Omental fat pad (tissue), 4 donors: Measurements from ENCODE around the gene MED22. TPM values are rescaled to one million over a fixed set of nuclear protein-coding genes. Genes with fewer than 3 reads are reported as not detected.

Experiments
- ATAC-seq: fragments of 150-250 bp; one replicate; pipeline ENCODE4 v1.9.1; 2016; ENCODE audit warnings: mild to moderate bottlenecking, moderate library complexity; ENCODE audit not compliant: low FRiP score
- DNase-seq: peaks from one replicate; pipeline ENCODE4 v3.0.0-alpha.2; 2019; ENCODE audit warnings: low spot score
- total RNA-seq, 4 donors: library from RNA; depleted of rRNA; stranded (reverse); fragments of >200 nt; gene quantifications; one replicate each; pipeline ENCODE4 v1.1.0, GENCODE V29; 2016
- TF ChIP-seq, protein P1 (sequence below), 3 donors: fragments of 450-650 bp; IDR thresholded peaks; one replicate each; pipeline ENCODE4 v1.5.1; 2016 to 2017; ENCODE audit warnings: antibody characterized with exemption in 3 of 3, mild to moderate bottlenecking in 3 of 3, moderate library complexity in 2 of 3

Gene MED22
- total RNA-seq, 4 donors from 2014 or later: 20.0 to 29.1 (median 24.5) TPM

DNA sequence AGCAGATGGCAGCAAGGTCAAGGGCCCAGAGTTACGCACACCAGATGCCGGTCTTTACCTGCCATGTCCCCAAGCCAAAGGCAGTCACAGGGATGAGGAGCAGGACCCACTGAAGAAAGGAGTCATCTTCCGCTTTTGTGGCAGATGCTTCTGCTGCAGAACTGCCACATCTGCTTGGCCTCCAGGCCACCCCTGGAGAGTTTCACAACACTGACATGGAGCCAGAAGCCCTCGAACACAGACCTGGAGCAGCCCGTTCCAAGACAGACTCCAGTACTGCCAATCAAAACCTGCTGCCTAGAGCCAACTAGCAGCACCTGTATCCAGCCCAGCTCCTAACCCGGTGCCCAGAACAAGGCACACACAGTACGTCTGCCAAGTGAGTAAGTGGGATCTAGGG, 6.8 kb upstream of the MED22 start:
- ATAC-seq: no peak
- DNase-seq: no peak
- TF ChIP-seq, protein P1, sequence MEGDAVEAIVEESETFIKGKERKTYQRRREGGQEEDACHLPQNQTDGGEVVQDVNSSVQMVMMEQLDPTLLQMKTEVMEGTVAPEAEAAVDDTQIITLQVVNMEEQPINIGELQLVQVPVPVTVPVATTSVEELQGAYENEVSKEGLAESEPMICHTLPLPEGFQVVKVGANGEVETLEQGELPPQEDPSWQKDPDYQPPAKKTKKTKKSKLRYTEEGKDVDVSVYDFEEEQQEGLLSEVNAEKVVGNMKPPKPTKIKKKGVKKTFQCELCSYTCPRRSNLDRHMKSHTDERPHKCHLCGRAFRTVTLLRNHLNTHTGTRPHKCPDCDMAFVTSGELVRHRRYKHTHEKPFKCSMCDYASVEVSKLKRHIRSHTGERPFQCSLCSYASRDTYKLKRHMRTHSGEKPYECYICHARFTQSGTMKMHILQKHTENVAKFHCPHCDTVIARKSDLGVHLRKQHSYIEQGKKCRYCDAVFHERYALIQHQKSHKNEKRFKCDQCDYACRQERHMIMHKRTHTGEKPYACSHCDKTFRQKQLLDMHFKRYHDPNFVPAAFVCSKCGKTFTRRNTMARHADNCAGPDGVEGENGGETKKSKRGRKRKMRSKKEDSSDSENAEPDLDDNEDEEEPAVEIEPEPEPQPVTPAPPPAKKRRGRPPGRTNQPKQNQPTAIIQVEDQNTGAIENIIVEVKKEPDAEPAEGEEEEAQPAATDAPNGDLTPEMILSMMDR (IDR thresholded peaks at IDR 0.05): no peak

DNA sequence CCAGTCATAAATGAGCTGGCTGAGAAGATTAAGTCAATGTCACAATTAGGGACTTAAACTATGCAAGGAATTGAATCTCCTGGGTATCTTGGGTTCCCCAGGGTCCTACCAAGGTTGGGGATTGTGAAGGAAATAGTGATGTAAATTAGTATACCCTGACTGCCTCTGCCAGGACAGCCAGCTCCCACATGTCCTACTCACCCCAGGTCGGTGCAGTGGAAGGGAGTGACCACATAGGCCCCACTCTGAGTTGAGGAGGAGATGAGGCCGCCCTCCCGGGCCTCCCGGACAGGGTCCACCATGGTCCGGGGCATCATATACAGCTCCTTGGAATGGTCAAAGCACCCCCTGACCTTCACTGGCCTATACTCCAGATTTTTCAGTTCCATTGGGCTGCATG, 5.6 kb upstream of the MED22 start:
- DNase-seq (no peak), ATAC-seq (no peak)
- TF ChIP-seq, protein P1 (IDR thresholded peaks at IDR 0.05): no peak

GRCh38 chr9:133352635-133353340, 4.9 kb upstream of the MED22 start:
- DNase-seq (no peak), ATAC-seq (no peak)
- TF ChIP-seq, protein P1 (IDR thresholded peaks at IDR 0.05): no peak

- TF ChIP-seq, protein P1 (IDR thresholded peaks at IDR 0.05): no peak
- DNase-seq (no peak), ATAC-seq (no peak)
These were observed 4.1 kb upstream of the MED22 start for GRCh38 chr9:133351908-133352634.

GRCh38 chr9:133351526-133351907, 3.6 kb upstream of the MED22 start:
- TF ChIP-seq, protein P1 (IDR thresholded peaks at IDR 0.05): no peak
- ATAC-seq (no peak), DNase-seq (no peak)

- no peak for DNase-seq
- TF ChIP-seq, protein P1 (IDR thresholded peaks at IDR 0.05): no peak
These were observed 2.2 kb upstream of the MED22 start for GRCh38 chr9:133349965-133350616.

More at GRCh38 chr9:133349965-133350616, 2.2 kb upstream of the MED22 start:
- no peak for ATAC-seq
